Measurements from ENCODE around the gene BAD.

Gene BAD

GRCh38 chr11:64275031-64275800 lies 9.2 kb downstream of the BAD start:
- DNase-seq, result no peak

DNA sequence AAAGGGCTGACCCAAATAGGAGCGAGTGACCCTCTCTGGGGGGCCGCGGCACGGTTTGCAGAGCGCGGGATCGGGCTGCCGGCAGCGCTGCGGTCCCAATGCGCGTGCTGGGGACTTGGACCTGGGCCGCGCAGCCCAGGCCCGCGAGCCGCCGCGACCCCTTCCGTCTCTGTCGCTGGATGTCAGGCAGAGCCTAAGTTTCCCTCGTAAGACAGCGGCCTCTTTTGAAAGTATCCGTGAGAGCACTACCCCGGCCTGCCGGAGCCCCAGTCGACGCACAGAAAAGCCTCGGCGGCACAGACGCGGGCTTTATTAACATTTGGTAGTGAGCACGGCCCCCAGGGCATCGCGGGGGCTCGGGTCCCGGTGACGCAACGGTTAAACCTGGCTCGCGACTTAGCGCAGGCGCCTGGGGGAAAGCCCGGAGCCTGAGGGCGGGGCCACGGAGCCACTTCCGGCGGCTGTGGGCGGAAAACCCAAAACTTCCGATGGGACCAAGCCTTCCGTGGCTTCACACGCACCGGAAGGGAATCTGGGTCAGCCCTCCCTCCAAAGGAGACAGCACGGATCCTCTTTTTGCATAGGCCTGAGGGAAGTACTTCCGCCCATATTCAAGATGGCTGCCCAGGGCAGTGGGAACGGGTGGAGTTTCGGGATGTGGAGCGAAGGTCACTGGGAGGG lies 14.8 kb downstream of the BAD start:
- DNase-seq, result peak; percentile 68

DNA sequence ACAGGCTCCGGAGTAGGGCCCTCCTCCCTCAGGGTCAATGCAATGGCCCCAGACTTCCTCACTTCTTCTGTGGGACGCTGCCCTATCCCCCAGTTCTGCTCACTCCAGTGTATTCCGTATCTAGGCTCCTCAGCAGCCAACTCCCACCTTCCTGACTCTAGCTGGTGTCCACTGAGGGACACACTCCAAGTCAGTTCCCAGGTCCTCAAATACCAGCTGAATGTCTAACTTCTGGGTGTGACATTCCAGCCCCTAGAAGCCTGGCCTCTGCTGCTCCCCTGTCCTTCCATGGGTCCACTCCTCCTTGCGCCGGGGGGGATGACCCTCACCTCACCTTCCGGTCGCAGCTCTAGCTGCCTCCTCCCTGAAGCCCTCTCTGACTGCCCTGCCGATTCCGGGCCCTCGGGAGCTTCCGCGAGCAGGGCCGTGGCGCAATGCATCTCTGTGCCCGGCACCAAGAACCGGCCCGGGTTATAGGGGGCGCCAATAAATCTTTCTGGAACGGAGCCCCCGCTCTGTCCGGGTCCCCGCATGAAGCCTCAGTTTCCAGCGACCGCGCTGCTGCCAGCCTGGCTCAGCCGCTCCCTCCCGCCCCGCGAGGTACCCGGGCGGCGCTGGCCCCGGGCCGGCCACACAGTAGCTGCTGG lies 15.4 kb downstream of the BAD start:
- no peak for DNase-seq

DNA sequence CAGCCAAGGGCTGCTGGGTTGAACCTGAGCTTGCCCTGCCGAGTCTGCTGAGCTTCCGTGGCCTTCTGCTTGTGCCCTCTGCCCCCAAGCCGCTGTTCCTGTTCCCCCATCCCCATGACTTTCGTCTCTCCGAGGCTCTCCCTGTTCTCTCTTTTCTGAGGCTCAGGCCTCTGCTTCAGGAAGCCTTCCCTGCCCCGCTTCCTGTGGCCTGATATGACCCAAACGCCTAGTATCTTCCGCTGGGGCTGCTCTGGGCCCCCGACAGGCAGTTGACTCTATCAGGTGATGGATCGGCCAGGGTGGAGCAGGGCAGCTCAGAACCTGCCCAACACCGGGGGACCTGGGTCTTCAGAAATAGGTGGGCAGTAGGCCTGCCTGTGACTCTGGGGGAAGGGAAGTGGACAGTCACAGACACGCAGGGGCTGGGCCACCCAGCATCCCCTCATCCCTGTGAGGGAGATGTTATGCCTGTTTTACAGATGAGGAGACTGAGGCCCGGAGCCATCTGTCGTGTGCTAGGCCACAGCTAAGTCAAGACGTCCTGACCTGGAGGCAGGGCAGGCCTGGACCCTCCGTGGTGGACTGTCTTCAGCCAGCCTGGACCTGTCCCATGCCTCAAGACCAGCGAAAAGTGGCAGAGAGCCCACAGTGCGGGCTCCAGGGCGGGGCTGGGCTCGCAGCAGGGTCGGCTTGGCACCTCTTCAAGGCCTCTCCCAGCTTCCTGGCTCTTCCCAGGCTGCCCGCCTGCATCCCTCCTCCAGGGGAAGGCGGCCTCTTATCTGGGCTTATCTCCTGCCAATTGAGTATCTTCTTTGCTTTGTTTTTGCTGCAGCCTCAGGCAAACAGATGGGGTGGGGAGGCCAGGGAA lies 16.2 kb downstream of the BAD start:
- no peak for DNase-seq

- DNase-seq, result no peak
Observed at GRCh38 chr11:64267207-64267945, 17.1 kb downstream of the BAD start.

DNA sequence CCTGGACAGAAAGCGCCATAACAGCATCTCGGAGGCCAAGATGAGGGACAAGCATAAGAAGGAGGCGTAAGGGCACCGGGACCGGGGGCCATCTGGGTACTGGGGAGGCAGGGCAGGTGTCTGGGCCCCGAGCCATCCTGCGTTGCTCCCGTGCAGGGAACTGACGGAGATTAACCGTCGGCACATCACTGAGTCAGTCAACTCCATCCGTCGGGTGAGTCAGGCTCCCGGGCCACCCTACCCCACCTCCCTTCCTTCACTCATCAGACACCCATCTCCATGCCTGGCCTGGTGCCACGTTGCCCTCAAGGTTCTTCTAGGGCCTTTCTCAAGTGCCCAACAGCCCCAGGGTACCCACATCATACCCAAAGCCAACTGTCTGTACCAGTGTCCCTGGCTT lies 18.1 kb downstream of the BAD start:
- DNase-seq, result no peak

DNA sequence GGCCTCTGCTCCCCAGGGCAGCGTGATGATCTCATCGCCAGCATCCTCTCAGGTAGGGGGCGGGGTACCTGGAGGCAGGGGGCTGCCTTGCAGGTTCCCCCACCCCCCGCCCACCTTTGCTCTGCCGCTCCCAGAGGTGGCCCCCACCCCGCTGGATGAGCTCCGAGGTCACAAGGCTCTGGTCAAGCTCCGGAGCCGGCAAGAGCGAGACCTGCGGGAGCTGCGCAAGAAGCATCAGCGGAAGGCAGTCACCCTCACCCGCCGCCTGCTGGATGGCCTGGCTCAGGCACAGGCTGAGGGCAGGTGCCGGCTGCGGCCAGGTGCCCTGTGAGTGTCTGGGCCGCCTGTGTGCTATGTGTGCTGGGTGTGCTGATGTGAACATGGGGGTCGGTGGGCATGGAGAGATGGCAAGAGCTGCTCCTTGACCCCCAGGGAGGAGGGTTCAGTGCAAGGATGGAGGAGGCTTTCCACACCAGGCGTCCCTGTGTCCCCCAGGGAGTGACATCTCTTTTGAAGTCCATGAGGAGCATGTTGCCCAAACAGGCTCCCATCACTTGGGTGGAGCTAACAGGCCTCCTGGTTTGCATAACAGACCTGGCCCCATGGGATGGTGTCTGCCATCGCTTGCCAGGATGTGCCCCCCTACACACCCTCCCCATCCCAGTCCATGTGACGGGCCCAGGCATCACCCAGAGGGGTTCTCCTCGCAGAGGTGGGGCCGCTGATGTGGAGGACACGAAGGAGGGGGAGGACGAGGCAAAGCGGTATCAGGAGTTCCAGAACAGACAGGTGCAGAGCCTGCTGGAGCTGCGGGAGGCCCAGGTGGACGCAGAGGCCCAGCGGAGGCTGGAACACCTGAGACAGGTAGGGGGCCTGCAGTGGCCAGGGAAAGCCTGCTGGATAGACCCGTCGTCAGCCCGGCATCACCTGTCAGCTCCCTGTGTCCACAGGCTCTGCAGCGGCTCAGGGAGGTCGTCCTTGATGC lies 19.0 kb downstream of the BAD start:
- DNase-seq, result no peak

DNA sequence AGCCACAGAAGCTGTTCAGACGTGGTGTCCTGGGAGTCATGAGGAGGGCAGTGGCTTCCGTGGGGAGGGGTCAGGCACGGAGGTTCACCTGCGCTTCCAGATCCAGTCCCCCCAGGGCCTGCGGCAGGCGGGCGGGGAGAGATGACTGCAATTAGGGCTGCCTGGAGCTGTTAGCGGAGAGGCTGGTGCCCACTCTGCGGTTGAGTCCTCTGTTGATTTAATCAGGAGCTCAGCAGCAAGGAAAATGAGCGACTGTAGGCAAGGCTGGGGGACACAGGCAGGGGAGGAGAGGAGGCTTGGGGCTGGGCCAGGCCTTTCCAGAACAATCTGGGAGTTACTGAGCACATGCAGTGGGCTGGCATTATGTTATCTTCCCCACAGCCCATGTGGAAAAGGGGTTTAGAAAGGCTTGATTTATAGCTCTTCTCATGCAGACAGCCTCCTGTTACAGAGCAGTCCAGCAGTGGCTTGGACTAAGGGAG lies 20.1 kb downstream of the BAD start:
- DNase-seq, result no peak

DNA sequence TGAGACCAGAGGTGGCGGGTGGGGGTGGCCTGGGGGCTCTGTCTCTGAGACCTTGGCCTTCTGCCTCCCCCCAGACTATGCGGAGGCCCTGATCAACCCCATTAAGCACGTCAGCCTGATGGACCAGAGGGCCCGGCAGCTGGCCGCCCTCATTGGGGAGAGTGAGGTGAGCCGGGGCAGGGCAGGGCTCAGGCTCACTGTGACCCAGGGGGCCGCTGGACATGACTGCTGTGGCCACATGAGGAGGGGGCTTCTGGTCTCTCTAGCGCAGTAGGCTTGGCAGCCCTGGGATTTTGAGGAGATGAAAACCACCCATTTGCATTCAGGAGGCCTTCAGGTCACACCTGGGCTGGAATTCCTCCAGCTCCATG lies 20.5 kb downstream of the BAD start:
- no peak for DNase-seq

DNA sequence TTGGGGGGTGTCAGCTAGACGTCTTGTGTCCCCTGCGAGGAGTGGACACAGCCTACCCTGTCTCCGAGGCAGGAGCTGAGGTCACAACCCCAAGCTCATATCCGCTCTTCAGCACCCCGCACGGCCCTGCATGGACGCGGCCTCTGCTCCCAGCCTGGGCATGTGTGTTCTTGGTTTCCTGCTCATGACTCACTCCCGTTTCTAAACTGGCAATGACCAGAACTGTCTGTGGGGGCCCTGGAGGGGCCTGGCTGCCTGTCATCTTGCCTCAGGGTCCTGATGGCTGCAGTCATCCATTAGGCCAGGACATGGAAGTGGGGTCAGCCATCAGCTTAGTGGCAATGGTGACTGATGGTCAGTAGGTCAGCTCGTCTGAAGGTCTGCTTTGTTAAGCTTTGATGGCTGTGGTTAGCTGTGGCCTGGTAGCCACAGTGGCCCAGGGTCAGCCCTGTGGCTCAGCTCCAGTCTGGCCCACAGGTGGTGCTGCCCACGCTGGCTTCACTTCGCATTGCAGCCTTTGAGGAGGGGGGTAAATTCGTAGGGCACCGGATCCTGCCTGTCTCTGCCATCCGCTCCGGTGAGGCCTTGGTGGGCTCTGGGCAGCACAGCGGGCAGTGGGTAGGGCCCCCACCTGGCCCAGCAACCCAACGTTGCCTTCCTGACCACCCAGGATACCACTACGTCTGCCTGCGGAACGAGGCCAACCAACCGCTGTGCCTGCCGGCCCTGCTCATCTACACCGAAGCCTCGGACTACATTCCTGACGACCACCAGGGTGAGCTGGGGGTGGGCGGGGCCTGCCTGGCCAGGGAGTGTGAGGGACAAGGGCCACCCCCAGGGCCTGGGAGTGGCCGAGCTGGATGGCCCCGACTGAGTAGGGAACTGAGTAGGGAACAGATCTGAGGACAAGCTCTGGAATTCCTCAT lies 21.2 kb downstream of the BAD start:
- DNase-seq, result no peak

GRCh38 chr11:64262271-64263002 lies 22.0 kb downstream of the BAD start:
- DNase-seq, result no peak

- no peak for DNase-seq
Observed at GRCh38 chr11:64261556-64262080, 22.8 kb downstream of the BAD start.

DNA sequence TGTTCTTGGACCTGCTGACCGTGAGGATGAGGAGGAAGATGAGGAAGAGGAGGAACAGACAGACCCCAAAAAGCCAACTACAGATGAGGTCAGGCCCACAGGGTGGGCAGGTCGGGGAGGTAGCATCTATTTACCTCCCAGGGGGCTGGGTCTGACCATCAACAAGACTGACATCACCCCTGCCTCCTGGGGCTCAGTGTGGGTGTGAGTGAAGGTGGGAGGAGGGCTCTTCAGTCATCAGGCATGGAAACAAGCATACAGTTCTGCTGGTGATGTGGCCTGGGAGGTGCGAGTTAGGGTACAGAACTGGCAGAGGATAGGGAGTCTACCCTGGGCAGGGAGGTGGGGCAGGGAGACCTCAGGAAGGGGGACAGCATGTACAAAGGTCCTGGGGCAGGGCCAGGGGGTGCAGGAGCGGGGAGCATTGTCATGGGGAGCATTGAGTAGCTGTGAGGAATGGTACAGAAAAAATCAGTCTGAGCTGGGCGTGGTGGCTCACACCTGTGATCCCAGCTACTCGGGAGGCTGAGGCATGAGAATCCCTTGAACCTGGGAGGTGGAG lies 24.2 kb downstream of the BAD start:
- no peak for DNase-seq

DNA sequence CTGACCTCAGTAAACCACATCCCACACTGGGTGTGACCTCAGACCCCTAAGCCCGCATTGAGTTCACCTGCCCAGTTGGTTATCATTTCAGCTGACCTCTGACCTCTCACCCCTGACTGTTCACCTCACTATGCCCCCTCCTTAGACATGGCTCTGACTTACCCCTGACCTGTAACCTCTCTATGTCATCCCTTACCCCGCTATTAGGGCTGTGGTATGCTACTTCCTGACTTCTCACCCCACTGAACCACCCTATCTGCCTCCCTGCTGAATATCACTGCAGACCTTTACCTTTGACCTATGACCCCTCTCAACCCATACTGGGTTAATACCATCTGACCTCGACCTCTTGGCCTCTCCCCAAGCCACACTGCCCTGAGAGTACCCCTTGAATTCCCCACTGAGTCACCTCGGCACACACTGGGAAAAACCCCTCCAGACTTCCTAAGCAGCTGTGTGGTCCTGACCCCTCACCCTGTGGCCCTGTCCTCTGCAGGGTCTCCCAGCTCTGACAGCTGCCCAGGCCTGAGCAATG lies 24.9 kb downstream of the BAD start:
- no peak for DNase-seq

GRCh38 chr11:64258946-64259532 lies 25.4 kb downstream of the BAD start:
- DNase-seq, result no peak

- no peak for DNase-seq
Observed at GRCh38 chr11:64258356-64258755, 26.1 kb downstream of the BAD start.

DNA sequence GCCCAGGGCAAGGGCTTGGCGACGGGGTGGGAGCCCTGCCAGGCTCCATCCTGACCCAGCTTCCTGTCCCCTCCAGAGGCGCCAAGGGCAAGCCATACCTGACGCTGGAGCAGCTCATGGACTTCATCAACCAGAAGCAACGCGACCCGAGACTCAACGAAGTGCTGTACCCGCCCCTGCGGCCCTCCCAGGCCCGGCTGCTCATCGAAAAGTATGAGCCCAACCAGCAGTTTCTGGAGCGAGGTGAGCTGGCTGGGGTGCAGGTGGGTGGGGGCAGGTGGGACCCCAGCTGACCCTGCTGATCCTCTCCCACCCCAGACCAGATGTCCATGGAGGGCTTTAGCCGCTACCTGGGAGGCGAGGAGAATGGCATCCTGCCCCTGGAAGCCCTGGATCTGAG lies 28.2 kb downstream of the BAD start:
- DNase-seq, result no peak

All from 8988T (cell line).